HG03139 (cell line): Measurements from ENCODE around the gene H6PD.

Source experiments
- ATAC-seq: cut with Tn5 transposase; IDR thresholded peaks from one replicate; pipeline ENCODE4 v1.9.1; 2021; ENCODE audit not compliant: unreplicated experiment

H6PD gene

DNA sequence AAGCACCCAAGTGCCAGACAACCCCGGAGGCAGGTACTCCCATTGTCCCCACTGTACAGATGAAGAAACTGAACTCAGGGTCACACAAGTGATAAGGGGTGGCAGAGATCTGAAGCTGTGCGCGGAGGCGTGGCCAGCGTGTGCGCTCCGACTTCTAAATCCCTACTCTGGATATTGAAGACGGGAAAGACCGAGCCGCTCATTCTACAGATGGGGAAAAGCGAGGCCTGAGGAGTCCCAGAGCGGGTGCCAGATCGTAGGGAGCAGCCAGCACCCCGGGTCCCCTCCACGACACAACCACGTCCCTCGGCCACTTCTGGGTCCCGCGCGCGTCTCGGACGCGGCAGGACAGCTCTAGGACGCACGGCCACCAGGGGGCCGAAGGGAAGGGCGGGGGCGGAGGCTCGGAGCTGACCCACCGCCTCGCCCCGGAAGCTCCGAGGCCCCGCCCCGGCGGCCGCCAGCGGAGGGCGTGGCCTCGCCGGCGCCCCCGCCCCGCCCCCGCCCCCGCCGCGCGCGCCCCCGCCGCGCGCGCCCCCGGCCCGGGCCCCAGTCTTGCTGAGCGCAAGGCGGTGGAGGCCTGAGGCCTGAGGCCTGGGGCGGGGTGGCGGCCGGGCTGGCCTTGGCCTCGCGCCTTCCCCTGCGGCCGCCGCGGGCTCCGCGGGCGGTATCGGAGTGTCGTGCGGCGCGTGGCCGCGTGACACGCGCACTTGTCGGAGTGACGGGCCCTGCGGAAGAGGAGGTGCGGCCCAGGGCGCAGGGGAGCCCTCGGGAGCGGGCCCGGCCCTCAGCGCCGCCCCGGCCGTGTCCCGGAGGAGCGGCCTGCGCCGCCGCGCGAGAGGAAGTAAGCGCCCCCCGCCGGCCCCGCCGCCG lies at the start of gene H6PD:
Gene H6PD (plus strand): TSS at position 552 of the 873 bp plus-strand sequence. CDS start 10,161 bp downstream, outside the sequence.
- ATAC-seq, result peak; percentile 67

- no peak for ATAC-seq
Observed at GRCh38 chr1:9186082-9186859, 48.3 kb upstream of the H6PD start.

GRCh38 chr1:9187004-9187403 lies 47.6 kb upstream of the H6PD start:
- ATAC-seq, result no peak

DNA sequence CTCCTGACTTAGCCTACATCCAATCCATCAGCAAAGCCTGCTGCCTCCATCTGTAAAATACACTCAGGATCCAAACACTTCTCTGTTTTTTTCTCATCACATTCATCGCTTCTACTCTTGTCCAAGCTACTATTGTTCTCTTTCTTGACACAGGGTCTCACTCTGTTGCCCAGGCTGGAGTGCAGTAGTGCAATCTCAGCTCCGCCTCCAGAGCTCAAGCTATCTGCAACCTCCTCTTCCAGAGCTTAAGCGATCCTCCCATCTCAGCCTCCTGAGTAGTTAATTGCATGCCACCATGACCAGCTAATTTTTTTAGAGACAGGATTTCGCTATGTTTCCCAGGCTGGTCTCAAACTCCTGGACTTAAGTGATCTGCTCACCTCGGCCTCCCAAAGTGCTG lies 44.3 kb upstream of the H6PD start:
- ATAC-seq, result no peak

DNA sequence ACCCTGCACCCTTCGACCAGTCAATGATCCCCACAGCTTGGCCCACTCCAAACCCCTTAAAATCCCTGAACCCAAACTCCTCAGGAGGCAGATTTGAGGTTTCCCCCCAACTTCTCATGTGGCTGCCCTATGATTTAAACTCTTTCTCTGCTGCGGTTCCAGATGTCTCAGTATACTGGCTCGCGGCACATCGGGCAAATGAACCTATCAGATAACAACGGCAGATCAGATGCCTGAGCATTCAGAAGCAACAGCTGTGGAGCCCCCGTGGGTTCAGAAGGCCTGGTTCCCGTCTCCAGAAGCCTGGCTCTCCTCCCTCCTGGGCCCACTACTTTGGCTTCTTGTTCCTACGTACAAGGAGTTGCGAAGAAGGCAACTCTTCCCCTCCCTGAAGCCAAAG lies 43.3 kb upstream of the H6PD start:
- no peak for ATAC-seq

GRCh38 chr1:9192578-9193232 lies 41.9 kb upstream of the H6PD start:
- ATAC-seq, result no peak

GRCh38 chr1:9193233-9193625 lies 41.3 kb upstream of the H6PD start:
- no peak for ATAC-seq

- no peak for ATAC-seq
Observed at GRCh38 chr1:9194024-9194423, 40.5 kb upstream of the H6PD start.

DNA sequence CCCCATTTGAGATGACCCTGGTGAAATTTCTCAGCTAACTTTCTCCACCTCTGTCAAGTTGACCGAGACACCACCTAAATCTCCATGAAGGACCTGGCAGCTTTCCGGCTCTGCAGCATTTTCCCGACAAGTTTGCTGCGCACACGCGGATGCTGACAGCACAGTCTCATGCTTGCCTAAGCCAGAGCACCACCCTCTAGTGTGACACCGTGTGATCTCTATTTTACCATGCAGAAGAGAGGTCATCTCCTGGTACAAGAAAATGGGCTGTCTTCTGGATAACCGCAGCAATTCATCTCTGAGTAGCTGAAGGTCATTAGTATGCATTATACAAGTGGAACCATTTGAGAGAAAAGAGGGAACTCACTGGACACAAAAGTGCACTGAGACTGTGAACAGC lies 38.9 kb upstream of the H6PD start:
- ATAC-seq, result no peak

- ATAC-seq, result peak; percentile 42
Observed at GRCh38 chr1:9196129-9197040, 38.2 kb upstream of the H6PD start.

DNA sequence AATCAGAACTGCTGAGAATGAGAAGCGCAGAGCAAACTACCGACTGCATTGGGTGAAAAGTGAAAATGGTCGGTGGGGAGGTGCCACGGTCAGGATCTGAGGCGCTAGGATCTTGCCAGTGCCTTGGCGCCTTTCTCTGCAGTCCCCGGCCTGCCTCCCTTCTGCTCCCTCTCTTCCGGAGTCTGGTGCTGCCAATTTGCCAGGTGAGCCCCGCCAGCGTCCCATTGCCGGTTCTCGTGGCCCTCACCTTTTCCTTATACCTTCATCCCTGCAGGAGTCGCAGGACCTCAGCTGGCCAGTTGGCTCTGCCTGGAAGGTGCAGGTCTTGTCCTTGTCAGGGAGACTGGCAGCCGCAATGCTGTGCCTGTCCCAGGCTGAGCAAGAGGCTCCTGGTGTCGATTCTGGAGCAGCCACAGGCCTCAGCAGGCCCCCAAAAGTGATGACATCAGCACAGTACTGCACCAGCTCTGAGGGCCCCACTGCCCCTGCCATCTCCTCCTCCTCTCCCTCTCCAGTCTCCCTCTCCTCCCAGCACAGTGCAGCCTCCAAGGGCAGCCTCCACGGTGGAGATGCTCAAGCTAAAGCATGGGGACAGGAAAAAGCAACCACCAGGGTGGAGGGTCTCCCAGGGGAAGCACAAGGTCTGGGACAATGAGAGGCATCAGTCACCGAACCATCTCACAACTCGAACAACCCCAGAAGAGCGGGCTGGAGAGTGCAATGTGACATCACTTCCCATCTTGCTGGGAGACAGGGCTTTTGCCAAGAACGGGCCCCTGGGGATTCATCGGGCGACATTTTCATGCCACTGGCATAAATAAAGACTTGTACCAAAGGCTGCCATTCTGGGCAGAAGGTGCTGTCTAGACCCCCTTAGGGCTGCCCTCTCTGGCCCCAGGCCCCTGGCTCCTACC lies 37.1 kb upstream of the H6PD start:
- ATAC-seq, result no peak

- ATAC-seq, result no peak
Observed at GRCh38 chr1:9198538-9199361, 35.8 kb upstream of the H6PD start.

DNA sequence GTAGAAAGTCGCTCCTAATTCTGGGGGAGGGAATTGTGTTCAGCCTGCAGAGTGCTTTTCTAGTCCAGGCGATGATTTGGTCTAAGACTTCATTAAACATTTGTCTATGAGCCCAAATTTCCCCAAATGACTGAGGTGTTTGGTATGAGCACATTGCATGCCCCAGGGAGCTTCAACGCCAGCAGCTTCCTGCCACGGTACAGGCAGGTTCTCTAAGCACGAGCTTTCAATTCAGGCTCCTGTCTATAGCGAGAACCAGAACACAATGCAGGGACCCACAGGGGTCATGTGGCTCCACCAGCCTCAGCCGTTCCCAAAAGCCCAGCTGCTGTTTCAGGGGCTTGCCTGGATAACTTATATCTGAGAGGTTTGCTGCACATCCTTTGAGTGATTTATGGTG lies 34.1 kb upstream of the H6PD start:
- no peak for ATAC-seq

- no peak for ATAC-seq
Observed at GRCh38 chr1:9201401-9202239, 33.0 kb upstream of the H6PD start.

DNA sequence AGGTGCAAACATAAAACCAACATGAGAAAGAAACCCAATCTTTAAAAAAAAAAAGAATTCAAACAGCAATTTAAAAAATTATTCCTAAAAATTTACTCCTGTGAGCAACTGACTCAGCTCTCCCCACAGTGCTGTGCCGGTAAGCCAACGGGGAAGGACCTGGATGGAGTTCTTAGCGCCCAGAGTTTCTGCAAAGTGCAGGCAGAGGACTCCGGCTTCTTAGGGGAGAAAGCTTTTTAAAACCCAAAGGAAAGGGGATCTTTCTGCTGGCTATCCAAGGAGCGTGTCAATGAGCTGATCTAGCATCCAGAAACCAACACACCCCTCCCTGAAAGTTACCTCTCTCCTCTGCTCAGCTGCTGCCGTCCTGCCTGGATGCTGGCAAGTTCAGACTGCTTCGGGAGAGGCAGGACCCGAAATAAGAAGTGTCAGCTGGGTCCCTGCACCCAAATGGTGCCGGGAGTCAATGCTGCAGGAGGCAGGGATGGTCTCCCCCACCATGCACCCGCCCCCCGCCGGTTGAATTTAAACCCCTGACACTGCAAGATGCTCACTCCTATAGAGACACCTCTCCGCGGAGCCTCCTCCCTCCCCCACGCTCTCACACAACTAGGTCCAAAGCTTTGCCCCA lies 32.2 kb upstream of the H6PD start:
- ATAC-seq, result no peak

DNA sequence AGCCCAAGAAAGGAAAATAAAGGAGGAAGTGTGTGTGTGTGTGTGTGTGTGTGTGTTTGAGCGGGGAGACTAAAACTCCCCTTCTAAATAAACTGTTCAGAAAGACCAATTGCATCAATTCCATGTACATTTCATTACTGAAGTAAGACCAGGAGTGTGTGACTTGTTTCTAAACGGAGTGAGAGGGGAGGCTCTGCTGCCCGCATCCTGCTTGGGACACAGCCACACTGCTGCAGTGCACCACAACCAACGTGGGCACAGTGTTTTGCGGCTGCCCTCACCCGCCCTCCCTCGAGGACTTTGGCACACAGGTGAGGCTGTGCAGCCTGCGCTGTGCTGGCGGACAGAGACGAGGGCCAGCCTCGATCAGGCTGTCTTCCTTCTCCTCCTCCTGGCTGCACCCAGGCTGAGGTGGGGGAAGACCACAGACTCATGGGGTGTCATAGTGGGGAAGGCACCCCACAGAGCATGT lies 31.0 kb upstream of the H6PD start:
- ATAC-seq, result no peak

- no peak for ATAC-seq
Observed at GRCh38 chr1:9204156-9204720, 30.3 kb upstream of the H6PD start.
